Measurements from ENCODE around the gene EMSY.
A peak's percentile ranks its signal among the peaks of the same experiment; 100 is the strongest.

Gene EMSY

GRCh38 chr11:76588455-76589325, 143.9 kb downstream of the EMSY start:
- CTCF ChIA-PET: interaction anchor here (1.5 kb wide), 1 partner anchor 10 kb away, joined by 6 read pairs; no protein-coding TSS in a partner anchor
- TF ChIP-seq CTCF (IDR thresholded peaks at IDR 0.05; ENCODE audit: control extremely low read depth, extremely low read depth, low read depth, missing control alignments): no peak
- POLR2A ChIA-PET: no interaction called here
- DNase-seq (ENCODE audit: extremely low spot score): peak; percentile 16

GRCh38 chr11:76589477-76589876, 144.7 kb downstream of the EMSY start:
- POLR2A ChIA-PET: no interaction called here
- no peak for DNase-seq (ENCODE audit: extremely low spot score)
- no peak for TF ChIP-seq CTCF (IDR thresholded peaks at IDR 0.05; ENCODE audit: control extremely low read depth, extremely low read depth, low read depth, missing control alignments)
- CTCF ChIA-PET: interaction anchor here (2.0 kb wide), 1 partner anchor 10 kb away, joined by 13 read pairs; no protein-coding TSS in a partner anchor

- POLR2A ChIA-PET: no interaction called here
- no peak for TF ChIP-seq CTCF (IDR thresholded peaks at IDR 0.05; ENCODE audit: control extremely low read depth, extremely low read depth, low read depth, missing control alignments)
- CTCF ChIA-PET: interaction anchor here (2.0 kb wide), 1 partner anchor 9 kb away, joined by 13 read pairs; no protein-coding TSS in a partner anchor
- DNase-seq (ENCODE audit: extremely low spot score): no peak
Measured at GRCh38 chr11:76589964-76590950, 145.4 kb downstream of the EMSY start.

GRCh38 chr11:76591416-76591815, 146.6 kb downstream of the EMSY start:
- TF ChIP-seq CTCF (IDR thresholded peaks at IDR 0.05; ENCODE audit: control extremely low read depth, extremely low read depth, low read depth, missing control alignments): no peak
- DNase-seq (ENCODE audit: extremely low spot score): no peak
- POLR2A ChIA-PET: no interaction called here
- CTCF ChIA-PET: interaction anchor here (2.0 kb wide), 1 partner anchor 8 kb away, joined by 13 read pairs; no protein-coding TSS in a partner anchor

GRCh38 chr11:76592025-76592914, 147.5 kb downstream of the EMSY start:
- TF ChIP-seq CTCF (IDR thresholded peaks at IDR 0.05; ENCODE audit: control extremely low read depth, extremely low read depth, low read depth, missing control alignments): no peak
- POLR2A ChIA-PET: no interaction called here

More at GRCh38 chr11:76592025-76592914, 147.5 kb downstream of the EMSY start:
- CTCF ChIA-PET: no interaction called here
- DNase-seq (ENCODE audit: extremely low spot score): no peak

Data from GM10248 (cell line).